Measurements from ENCODE around the gene CDK5RAP3. TPM values are rescaled to one million over a fixed set of nuclear protein-coding genes. Genes with fewer than 3 reads are reported as not detected.
"Not testable (repeated sequence)": the region's sequence is repeated elsewhere in the genome, so short reads cannot be mapped to it uniquely, and the experiment has no call there.

Gene CDK5RAP3
- total RNA-seq, 2 experiments from 2014 or later: 170 to 175 TPM

DNA sequence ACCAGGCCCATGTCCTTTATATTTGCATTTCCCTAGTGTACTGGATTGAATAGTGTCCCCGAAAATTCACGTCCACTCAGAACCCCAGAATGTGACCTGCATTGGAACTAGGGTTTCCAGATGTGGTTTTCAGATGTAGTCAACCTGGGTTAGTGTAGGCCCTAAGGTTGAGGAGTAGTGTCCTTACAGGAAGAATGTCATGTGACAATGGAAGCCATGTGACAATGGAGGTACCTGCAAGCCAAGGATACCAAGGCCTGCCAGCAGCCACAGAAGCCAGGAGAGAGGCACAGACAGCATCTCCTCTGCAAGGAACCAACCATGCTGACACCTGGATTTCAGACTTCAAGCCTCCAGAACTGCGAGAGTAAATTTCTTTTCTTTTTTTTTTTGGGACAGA is 8.0 kb upstream of the CDK5RAP3 start:
- ChIA-PET CTCF (no interaction called here), POLR2A (no interaction called here)

DNA sequence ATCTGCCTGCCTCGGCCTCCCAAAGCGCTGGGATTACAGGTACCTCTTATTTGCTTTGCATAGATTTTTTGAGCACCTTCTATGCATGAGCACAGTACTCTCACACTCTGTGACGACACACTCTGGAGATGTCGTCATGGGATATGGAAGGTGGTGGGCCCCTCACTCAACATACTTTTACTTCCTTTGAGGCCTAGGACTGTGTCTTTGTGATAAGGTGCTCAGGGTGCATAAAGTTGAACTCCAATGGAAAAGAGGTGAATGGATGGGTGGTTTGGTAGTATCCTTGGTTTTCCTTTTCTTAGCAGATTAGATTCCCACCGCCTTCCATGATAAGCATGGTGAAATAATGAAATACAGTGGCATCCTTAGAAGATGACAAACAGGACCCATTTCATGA is 6.1 kb upstream of the CDK5RAP3 start:
- CTCF ChIA-PET: interaction anchor here (1.6 to 1.7 kb wide), 2 partner anchors 16 to 18 kb away, joined by 5 to 10 read pairs; no protein-coding TSS in a partner anchor
- POLR2A ChIA-PET: no interaction called here

DNA sequence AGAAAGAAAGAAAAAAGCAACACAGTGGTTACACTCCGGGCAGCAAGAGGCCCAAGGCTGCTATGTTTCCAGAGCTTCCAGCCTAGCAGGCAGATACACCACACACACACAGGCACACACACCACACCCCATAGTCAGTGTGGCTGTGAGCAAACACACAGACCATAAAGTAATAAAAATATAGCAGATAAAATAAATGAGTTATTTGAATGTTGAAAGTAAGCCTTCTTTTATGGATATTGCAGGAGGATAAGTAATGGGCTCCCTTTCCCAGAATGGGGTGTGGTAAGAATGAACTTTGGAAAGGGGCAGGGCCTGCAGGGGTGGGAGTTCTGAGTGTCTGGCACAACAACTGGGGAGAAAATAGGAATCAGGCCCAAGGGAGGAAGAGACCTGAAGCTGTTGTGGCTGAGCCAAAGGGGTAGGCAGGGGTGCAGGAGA is 4.8 kb upstream of the CDK5RAP3 start:
- POLR2A ChIA-PET: no interaction called here
- CTCF ChIA-PET: interaction anchor here (6.8 kb wide), 1 partner anchor 17 kb away, joined by 104 read pairs; no protein-coding TSS in a partner anchor

DNA sequence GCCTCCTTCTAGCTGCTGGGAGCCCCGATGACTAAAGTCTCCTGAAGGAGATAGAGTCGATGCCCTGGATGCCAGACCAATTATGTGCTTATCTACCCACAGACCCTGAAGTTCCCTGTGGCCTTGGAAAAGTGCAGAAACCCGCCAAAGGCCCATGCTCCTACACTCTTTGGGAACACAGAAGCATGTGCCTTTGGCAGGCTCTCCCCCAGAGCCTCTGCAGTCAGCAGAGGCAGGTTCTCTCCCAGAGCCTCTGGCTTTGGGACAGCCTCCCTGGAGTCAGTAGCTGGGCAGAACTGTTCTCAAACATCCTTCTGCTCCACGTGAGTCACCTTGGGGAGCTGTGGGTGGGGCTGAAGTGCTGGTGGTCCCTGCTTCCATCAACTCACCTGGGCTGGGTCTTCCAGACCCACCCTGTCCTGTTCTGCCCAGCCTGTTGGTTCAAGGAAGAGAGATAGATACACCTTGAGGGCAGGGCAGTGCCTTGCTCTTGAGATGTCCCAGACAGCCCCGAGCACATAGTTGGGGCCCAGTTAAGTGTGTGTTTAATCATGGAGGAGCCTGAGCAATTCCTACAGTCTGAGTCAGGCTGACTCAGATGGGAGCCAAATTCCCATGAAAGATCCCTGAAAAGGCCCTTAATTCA is 3.2 kb upstream of the CDK5RAP3 start:
- CTCF ChIA-PET: interaction anchor here (6.8 kb wide), 1 partner anchor 19 kb away, joined by 104 read pairs; no protein-coding TSS in a partner anchor
- POLR2A ChIA-PET: no interaction called here

DNA sequence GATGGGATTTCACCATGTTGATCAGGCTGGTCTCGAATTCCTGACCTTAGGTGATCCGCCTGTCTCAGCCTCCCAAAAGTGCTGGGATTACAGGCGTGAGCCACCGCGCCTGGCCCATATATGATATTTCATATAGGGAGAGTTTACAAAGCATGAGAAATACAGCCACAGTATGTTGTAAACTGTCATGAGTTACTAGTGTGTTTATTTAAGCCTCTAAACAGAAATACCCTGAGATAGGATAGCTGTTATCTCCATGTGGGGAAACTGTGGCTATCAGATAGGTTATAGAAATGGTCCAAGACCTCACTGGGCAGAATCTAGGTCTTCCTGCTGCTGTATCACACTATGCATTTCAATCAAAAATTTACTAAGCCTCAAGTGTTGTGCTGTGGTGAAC is 2.1 kb upstream of the CDK5RAP3 start:
- ChIA-PET POLR2A (no interaction called here), CTCF (interaction anchor here (0.6 to 6.8 kb wide), 5 partner anchors 13 to 1009 kb away, joined by 3 to 104 read pairs (median 3); no protein-coding TSS in a partner anchor)

DNA sequence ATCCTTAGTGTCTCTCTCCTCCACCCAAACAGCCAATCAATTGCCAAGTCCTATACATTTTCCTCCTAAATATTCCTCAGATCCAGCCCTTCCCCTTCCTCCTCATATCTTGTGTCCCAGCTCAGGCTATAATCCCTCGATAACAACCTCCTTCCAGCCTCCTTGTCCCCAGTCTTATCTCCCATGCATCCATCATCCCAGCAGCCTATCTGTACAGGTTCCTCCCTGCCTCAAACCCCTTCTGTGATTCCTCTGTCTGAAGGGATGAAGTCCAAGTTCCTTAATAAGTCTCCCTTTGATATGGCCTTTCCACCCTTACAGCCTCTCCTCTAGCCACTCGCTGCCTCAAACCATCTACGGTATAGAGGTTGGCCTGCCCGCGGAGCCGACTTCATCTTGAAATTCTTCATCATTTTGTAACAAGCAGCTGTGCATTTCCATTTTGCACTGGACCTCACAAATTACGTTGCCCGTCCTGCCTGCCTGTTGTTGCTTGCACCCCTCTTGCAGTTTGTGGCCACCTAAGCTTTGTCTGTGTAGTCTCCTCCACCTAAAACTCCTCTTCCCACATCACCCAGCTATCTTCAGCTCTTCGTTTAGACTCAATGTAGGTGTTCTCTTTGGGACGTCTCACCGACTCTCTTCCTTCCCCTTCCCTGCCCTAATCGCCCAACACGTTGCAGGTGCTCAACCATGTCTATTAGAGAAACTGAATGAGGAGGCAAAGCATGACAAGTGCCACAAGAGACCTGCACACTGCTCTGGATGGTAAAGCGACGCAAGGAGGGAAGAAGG is 786 bp upstream of the CDK5RAP3 start:
- CTCF ChIA-PET: interaction anchor here (1.0 to 6.8 kb wide), 14 partner anchors 9 to 148 kb away, joined by 3 to 104 read pairs (median 4); partner anchors contain the start of genes PNPO, PRR15L, SCRN2 and SP2
- POLR2A ChIA-PET: interaction anchor here (1.0 to 1.4 kb wide), 5 partner anchors 20 to 74 kb away, joined by 3 to 9 read pairs (median 4); partner anchors contain the start of gene SP2

DNA sequence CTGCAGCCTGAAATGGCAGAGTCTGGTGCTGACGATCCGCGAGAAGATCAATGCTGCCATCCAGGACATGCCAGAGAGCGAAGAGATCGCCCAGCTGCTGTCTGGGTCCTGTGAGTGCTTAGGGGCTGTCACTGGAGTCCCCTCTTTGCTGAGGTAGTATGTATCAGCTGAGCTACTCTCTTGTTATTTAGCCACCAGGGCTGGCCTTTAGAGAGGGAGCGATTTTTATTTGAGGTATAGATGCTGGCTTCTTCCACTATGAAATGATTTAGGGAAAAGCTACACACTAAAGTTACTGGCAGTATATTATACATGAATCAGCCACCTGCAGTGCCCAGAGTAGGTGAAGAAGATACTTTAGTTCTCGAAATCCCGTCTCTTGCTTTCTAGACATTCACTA is 2.6 kb downstream of the CDK5RAP3 start:
- ChIA-PET CTCF (interaction anchor here (0.6 to 3.6 kb wide), 2 partner anchors 30 to 62 kb away, joined by 3 to 26 read pairs; partner anchors contain the start of gene PNPO), POLR2A (no interaction called here)

DNA sequence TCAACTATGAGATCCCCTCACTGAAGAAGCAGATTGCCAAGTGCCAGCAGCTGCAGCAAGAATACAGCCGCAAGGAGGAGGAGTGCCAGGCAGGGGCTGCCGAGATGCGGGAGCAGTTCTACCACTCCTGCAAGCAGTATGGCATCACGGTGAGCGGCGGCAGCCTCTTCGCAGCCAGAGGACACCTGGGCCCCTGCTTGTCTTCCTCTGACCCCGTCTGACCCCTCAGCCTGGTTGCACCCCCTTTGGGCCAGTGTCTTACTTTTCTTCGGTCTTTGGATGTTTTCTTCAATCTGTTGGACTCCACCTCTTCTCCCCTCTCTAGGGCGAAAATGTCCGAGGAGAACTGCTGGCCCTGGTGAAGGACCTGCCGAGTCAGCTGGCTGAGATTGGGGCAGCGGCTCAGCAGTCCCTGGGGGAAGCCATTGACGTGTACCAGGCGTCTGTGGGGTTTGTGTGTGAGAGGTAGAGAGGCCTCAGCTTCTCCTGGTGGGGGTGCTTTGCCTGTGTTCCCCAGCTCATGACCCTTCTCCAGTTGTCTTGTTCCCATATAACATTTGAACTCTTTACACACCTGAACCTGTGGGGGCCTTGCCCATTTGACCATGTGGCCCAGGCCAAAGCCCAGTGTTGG is 4.4 kb downstream of the CDK5RAP3 start:
- CTCF ChIA-PET: interaction anchor here (1.3 kb wide), 1 partner anchor 37 kb away, joined by 3 read pairs; no protein-coding TSS in a partner anchor
- POLR2A ChIA-PET: interaction anchor here (1.2 kb wide), 1 partner anchor 131 kb away, joined by 3 read pairs; no protein-coding TSS in a partner anchor

DNA sequence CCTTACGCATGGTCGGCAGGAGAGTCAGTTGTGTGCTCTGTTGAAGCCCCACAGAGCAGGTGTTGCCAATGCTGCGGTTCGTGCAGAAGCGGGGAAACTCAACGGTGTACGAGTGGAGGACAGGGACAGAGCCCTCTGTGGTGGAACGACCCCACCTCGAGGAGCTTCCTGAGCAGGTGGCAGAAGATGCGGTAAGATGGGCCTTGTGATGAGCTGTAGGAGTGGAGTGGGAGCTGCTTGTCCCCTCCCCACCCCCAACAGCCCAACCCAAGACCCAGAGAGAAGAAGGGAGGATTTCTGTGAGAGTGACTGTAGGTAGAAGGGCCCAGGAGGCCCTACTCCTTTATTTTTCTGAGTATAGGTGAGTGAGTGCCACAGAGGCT is 4.9 kb downstream of the CDK5RAP3 start:
- POLR2A ChIA-PET: no interaction called here
- CTCF ChIA-PET: interaction anchor here (1.1 to 1.4 kb wide), 3 partner anchors 36 to 134 kb away, joined by 3 read pairs; no protein-coding TSS in a partner anchor

DNA sequence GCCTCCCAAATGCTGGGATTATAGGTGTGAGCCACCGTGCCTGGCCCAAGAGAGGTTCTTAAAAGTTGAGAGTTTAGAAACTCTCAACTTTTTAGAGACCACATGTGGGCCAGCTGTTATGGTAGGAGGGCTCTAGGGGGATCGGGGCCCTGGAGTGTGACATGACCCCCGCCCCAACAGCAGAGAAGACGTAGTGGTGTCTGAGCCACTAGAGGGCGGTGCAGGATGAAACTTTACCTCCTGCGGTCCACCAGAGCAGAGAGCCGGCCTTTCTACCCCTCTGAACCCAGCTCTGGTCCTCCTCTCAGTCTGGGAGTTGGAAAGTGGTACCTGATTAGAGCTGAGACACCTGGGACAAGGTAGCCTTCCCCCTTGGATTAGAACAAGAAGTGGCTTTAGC is 7.4 kb downstream of the CDK5RAP3 start:
- POLR2A ChIA-PET: no interaction called here
- CTCF ChIA-PET: interaction anchor here (0.6 to 2.3 kb wide), 15 partner anchors 11 to 467 kb away, joined by 3 to 12 read pairs (median 3); partner anchors contain the start of gene NFE2L1

DNA sequence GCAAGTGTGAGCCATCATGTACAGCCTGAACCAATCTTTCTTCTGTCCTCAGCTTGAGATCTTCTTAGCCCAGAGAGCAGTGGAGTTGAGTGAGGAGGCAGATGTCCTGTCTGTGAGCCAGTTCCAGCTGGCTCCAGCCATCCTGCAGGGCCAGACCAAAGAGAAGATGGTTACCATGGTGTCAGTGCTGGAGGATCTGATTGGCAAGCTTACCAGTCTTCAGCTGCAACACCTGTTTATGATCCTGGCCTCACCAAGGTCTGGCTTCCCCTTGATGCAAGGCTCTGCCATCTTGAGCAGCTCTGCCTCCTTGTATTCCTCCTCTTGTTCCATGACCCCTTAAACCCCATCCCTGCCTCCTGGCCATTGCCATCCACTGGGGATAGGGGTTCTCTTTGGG is 9.6 kb downstream of the CDK5RAP3 start:
- POLR2A ChIA-PET: no interaction called here
- CTCF ChIA-PET: interaction anchor here (1.6 kb wide), 1 partner anchor 9 kb away, joined by 3 read pairs; no protein-coding TSS in a partner anchor

DNA sequence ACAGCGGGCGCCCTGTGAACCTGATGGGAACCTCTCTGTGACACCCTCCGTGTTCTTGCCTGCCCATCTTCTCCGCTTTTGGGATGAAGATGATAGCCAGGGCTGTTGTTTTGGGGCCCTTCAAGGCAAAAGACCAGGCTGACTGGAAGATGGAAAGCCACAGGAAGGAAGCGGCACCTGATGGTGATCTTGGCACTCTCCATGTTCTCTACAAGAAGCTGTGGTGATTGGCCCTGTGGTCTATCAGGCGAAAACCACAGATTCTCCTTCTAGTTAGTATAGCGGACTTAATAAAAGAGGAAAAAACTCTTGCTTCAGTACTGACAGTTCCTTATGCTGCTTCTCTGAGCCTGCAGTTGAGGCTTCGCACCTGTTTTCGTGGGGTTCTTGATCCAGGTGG is 10.5 kb downstream of the CDK5RAP3 start:
- ChIA-PET CTCF (interaction anchor here (0.8 to 1.6 kb wide), 2 partner anchors 8 to 134 kb away, joined by 3 read pairs; no protein-coding TSS in a partner anchor), POLR2A (no interaction called here)

DNA sequence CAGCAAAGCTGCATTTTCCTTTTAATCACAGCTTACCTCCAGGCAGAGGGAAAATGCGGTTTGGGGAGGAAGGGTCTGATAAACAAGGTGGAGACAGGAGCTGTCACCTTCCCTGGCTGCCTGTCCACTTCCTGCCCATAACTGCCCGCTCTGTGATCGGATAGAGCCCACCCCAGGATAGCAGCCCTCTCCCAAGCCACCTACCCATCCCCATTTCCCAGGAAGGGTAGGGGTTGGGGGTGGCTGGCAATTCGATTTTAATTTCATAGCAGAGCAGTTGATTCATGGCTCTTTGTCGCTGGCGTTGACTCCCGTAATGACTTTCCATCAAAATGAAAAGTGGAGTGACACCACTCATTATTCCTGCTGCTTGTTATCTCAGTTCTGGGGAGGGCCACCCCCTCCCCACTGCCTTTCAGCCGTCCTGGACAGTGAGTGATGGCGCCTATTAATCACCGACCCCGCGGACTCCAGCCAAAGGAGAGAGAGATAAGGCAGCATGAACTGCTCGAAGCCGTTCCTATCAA is 11.2 kb downstream of the CDK5RAP3 start:
- CTCF ChIA-PET: no interaction called here
- POLR2A ChIA-PET: no interaction called here

DNA sequence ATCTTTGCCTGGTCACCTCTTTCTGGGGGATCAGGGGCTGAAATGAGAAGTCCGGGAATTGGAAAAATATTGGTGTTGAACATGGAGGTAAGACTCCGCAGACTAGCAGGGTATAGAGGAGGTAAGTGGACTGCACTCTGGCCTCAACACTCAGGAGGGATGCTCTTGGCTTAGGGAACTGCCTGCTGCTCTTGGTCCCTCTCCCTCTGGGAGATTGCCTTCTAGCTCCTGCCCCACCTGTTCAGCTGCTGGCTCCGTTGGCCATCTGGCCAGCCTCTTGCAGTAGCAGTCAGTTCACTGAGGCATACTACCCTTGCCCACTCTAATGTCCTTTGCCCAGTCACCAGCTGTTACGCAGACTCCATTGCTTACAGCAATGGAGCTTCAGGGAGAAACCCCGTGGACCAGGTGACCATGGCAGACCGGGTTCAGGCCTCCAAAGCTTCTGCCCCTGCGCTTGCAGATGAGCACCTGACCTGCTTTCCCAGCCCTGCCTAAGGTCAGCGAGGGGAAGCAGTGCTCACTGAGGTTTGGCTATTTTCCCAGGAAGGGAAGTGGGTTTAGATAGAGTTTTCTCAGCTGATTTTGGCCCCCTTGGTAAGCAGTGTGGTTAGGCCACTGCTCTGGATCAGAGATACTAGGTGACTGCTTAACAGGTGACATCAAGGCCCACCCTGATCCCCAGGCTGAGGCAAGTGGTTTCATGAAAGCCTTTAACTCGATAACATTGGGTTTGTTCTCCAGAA is 11.9 kb downstream of the CDK5RAP3 start:
- POLR2A ChIA-PET: no interaction called here

DNA sequence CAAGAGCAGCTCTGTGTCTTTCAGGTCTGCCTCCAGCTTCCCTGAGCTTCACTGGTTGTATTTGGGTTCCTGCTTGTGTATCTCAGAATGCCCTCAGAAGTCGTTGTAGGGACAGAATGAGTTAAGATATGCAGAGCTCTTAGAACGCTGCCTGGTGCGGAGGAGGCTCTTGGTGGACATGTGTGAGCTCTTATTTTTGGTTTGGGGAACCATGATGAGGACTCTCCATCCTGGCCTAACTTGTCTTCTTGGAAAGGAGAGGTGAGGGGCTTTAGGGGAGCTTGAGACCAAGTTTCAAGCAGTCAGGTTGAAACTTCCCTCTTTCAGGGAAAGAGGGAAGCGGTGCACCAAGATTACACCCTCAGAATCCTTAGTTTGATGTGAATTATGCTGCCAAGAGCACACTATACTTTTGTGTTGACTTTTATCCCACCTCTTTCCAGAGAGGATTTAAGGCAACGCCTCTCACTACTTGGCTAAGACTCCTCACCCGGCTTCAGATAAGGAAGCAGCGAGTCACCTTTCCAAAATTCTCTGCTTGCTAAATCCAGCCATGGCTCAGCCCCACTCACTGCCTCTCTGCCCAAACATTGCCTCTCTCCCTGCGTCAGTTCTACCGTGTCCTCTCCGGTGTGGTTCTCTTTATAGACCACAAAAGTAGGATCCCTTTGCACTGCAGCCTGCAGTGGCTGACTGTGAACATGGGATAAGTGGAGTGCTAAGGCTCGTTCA is 12.7 kb downstream of the CDK5RAP3 start:
- CTCF ChIA-PET: no interaction called here
- POLR2A ChIA-PET: no interaction called here

More for the DNA sequence above, 11.9 kb downstream of the CDK5RAP3 start:
- CTCF ChIA-PET: no interaction called here

DNA sequence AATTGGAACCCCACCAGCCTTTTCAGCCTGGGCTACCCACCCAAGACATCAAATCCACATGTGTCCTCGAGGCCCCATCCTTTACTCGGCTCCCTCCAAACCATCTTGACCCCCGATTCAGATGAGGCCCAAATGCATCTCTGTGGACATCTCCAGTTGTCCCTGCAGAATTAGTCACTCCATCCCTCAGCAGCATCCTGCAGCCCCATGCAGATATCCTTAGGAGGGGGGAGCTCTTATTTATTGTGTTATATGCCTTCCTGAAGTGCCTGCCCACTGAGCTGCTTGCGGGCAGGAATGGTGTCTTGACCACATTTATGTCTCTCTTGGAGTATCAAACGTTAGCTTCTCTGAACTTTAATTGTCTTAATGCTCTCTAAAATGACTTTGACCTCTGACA is 15.6 kb downstream of the CDK5RAP3 start:
- CTCF ChIA-PET: no interaction called here
- POLR2A ChIA-PET: no interaction called here

DNA sequence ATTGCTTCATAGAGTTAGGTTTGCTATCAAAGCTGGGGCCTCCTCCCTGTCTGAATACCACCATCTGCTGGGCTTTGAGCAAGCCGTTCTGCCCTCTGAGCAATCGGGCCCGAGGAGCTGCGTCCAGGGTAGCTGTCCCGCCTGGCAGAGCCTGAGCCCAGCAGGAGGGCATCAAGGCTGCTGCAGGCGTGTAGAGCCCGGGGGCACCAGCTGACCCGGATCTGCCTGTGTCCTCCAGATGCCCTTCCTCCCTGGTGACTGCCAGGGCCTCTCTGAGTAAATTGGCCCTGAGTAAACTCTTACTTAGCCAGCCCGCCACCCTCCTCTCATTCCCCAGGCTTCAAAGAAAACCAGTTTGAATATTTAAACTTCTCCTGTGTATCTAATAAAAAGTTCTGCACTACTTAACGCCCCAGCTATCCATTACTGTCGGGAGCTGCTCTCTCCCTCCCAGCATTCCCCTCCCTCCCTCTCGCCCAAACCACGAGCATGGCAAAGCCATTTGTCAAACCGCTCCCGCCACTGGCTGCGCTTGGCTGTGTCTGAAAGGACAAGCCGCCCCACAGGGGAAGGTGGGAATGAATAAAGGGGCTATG is 16.4 kb downstream of the CDK5RAP3 start:
- POLR2A ChIA-PET: no interaction called here
- CTCF ChIA-PET: no interaction called here

DNA sequence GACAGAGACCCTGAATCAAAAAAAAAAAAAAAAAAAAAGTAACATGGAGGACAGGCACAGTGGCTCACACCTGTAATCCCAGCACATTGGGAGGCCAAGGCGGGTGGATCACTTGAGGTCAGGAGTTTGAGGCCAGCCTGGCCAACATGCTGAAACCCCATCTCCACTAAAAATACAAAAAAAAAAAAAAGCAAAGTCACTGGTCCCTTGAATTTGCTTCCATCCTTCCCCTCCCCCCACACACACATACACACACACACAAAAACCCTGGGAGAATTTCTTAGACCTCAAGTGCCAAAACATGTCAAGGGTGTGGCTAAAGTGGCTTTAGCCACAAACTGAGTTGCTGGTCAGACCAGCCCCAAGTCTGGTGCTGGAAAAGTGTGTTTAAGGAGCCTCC is 17.5 kb downstream of the CDK5RAP3 start:
- CTCF ChIA-PET: interaction anchor here (0.7 kb wide), 1 partner anchor 13 kb away, joined by 5 read pairs; no protein-coding TSS in a partner anchor

More for the DNA sequence above, 17.5 kb downstream of the CDK5RAP3 start:
- POLR2A ChIA-PET: not testable (repeated sequence)
